ENCODE measurements around the gene GMEB2.

GMEB2 gene

DNA sequence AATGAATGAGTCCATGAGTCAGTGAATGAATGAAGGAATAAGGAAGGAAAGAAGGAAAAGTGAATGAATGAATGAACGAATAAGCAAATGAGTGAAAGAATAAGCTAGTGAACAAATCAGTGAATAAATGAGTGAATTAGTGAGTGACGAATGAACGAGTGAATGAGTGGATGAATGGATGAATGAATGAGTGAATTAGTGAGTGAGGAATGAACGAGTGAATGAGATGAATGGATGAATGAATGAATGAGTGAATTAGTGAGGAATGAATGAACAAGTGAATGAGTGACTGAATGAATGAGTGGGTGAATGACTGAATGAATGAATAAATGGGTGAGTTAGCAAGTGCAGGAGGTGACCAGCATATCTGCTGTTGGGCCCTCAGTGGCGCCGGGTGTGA, 83.2 kb downstream of the GMEB2 start:
- no peak for DNase-seq

DNA sequence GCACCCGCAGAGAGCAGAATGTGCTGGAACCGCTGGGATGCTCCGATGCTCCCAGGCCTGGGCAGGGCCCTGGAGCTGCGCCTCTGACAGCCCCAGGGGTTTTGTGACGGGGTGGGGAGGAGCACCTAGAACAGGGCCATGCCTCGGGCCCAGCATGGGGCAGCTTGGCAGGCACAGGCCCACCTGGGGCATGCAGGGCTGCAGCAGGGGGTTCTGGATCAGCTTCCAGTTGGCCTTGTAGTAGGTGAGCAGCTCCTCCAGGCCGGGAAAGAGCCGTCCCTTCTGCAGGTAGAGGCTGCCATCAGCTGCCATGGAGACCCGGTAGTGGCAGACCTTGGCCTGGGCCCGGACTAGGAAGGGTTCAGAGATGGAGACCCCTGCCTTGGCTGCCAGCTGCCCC, 83.8 kb downstream of the GMEB2 start:
- no peak for DNase-seq

DNA sequence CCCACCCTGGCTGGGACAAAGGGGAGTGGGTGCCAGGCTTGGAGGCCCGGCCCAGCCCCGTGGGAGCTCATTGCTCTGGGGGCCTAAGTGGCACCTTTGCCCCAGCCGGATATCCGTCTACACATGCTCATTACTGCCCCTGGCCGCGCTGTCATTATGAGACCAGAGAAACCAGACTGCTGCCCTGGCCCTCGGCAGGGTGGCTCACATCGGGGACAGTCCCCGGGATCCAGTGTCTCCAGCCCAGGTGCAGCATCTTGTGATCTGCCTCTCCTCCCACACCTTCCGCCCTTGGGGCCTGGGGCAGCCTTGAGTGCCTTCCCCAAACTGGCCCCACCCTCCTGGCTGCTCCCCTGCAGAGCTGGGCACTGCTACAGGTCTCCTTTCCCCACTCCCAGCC, 84.2 kb downstream of the GMEB2 start:
- DNase-seq = no peak

DNA sequence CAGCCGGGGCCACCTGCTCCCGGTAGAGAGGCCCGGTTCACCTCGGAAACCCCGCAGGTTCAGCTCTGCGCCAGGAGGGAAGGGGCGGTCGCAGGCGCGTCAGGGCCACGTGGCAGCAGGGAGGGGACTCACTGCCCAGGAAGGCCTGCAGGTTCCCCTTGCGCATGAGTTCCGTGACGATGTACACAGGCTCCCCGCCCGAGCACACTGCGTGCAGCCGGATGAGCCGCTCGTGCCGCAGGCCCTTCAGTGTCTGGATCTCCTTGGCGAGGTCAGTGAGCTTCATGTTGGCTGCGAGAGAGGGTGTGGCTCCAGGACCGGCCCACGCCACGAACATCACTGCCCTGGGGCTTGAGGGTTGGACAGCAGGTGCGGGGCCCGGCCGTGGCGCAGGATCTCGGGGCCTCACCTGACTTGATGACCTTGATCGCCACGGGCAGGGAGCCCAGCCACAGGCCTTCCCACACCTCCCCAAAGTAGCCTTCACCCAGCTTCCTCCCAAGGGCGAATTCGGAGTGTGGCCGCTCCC, 84.8 kb downstream of the GMEB2 start:
- DNase-seq = no peak

DNA sequence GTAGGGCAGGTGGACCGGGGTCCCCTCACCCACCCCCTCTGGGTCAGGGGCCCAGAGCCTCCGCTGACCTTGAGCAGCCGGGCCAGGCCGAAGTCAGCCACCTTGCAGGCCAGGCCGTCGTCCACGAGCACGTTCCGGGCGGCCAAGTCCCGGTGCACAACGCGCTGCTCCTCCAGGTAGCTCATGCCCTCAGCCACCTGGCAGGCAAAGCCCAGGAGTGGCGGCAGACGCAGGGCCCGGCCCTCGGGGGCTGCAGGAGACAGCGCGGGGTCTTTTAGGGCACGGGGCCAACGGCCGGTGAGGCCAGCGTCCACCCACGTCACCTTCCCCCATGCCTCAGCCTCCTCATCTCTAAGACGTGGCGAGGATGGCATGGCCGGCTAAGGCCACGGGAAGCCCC, 85.5 kb downstream of the GMEB2 start:
- DNase-seq = no peak

DNA sequence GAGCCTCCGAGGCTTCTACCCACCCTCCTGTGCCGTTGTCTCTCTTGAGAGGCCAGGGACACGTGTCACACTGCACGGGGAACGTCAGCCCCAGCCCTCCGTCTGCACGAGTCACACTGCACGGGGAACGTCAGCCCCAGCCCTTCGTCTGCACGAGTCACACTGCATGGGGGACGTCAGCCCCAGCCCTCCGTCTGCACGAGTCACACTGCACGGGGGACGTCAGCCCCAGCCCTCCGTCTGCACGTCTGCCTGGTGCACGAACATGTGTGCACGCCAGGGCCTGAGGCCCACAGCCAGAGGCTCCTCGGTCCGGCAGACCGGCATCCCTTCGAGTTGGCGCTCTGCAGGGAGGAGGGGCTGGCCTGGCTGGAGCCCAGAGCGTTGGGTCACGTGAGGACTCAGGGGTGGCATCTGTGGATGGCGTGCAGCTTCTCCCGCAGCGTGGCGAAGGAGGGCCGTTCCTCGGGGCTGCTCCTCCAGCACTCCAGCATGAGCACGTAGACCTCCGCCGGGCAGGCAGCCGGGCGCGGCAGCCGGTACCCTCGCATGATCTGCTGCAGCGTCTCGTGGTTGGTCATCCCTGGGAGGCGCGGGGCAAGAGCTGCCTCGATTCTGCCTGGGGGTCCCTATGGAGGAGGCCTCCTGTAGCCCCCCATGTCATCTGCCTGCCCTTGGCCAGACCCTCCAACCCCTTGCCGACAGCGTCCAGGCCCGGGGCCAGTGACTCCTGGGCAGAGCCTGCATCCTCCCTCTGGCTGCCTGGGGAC, 86.3 kb downstream of the GMEB2 start:
- no peak for DNase-seq

DNA sequence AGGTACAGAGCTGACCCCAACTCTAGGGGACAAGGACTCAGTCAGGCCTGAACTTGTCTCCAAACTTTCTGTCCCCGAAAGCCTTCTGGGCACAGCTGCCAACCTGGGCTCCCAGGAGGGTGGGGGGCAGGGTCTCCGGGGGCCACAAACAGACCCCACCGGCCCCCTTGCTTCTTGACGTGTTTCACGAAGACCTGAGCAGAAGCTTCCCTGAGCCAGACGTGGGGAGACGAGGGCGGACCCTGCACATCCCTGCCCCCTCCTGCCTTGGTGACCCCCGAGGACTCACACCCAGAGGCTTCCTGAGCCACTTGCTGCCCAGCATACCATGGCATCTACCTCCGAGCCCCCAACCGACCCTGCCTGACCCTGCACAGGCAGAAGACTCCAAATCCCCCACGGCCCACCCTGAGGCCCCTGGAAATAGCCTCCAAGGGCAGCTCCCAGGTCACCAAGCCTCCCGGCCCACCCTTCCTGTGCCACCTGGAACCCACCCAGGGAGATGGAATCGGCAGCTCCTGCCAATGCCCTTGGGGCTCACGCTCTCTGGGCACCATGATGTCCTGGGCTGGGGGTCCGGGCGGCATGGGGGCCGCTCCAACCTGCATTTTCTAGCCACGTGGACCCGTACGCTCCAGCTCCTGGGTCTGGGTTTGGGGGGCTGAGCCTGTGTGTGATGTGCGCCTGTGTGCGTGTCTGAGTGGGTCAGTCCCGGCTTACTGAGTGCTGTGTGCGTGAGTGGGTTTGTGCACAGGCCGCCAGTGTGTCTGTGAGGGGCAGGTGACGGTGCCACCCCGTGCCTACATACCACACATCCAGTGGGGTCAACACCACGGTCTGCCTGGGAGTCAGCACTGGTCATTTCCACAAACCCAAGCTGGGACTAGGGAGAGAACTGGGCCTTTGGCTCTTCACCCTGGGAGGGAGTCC, 87.2 kb downstream of the GMEB2 start:
- DNase-seq = no peak

DNA sequence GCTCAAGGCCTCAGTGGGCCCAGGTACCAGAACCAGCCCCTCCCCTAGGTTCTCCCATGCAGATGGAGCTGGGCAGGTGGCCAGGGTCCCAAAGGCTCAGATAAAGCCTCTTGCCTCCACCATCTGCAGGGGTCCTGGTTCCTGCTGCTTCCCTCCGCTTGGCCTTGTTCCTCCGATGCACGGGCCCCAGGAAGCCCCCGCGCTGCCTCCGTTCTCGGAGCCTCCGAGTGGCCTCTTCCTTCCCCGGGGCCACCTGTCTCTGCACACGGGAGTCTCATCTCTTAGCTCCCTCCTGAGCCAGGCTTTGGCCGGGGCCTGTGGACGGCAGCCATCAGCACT, 87.8 kb downstream of the GMEB2 start:
- DNase-seq = no peak

DNA sequence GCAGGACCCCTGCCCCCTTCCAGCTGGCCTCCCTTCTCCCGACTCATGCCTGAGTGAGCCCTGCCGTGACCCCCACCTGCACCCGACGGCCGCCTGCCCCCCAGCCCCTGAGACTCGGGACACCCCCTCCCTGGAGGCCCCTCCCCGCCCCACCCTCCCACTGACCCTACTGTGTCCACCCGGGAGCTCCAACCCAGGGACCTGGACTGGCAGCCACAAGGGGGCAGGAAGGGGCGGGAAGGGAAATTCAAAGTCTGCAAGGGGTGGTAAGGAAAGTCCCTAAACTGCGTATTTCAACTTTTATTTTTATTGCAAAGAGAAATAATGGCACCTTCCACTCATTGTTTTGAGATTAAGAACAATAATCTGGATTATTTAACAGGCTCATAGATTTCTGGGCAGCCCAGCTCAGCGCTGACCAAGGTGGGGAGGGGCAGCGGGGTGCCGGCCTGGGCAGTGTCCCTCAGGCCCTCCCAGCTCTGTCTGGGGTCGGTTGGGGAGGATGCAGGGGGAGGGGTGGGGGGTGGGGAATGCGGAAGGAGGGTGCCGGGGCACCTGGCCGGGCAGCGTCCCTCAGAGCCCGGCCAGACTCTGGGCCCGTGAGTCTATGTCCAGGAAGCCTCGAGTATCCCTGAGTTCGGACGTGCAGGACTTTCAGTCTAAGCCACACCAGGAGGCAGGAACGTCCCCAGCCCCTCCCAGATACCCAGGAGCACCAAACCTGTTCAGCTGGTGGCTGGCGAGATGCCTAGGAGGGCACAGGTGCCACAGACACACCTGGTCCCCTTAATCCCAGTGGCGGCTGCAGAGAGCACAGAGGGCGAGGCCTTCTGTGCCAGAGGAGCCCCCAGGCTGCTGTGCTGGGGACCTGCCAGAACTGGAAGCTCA, 88.5 kb downstream of the GMEB2 start:
- DNase-seq = peak; percentile 54 to 84
